Esophagus muscularis mucosa (tissue), 4 donors: ENCODE measurements around the gene MIEF2. TPM values are rescaled to one million over a fixed set of nuclear protein-coding genes. Genes with fewer than 3 reads are reported as not detected.
A peak's percentile ranks its signal among the peaks of the same experiment; 100 is the strongest.

ENCODE experiments used
- DNase-seq: peaks from one replicate; pipeline ENCODE4 v3.0.0-alpha.2; 2017; ENCODE audit errors: extremely low spot score
- H3K27ac ChIP-seq, 4 donors: fragments of 200-600 bp; sonication (generic); replicated peaks in 1 of 4; 1 replicate in 3 of 4; 2 replicates in 1 of 4; pipeline ENCODE4 v1.5.1; 2016 to 2019; ENCODE audit warnings: mild to moderate bottlenecking in 1 of 4
- H3K27me3 ChIP-seq, 4 donors: fragments of 200-600 bp; sonication (generic); one replicate each; pipeline versions ENCODE4 v1.5.1 to v1.6.0; 2016 to 2019
- H3K36me3 ChIP-seq, 4 donors: fragments of 200-600 bp; sonication (generic); one replicate each; pipeline ENCODE4 v1.5.1; 2016 to 2019
- H3K4me1 ChIP-seq, 4 donors: fragments of 200-600 bp; sonication (generic); one replicate each; pipeline ENCODE4 v1.5.1; 2016 to 2019
- H3K4me3 ChIP-seq, 4 donors: fragments of 200-600 bp; sonication (generic); 1 replicate in 2 of 4; 2 replicates in 2 of 4; pipeline ENCODE4 v1.5.1; 2016 to 2019; ENCODE audit warnings: mild to moderate bottlenecking in 4 of 4, moderate library complexity in 1 of 4
- H3K9me3 ChIP-seq, 4 donors: fragments of 200-600 bp; sonication (generic); 1 replicate in 3 of 4; 2 replicates in 1 of 4; pipeline ENCODE4 v1.5.1; 2016 to 2019
- CTCF ChIP-seq, 3 experiments: fragments of 200-600 bp in 2 of 3; fragments of 450-650 bp in 1 of 3; sonication (generic) in 2 of 3; IDR thresholded peaks; one replicate each; pipeline ENCODE4 v1.5.1; 2017 to 2019; ENCODE audit warnings: antibody characterized with exemption in 3 of 3, mild to moderate bottlenecking in 2 of 3, moderate library complexity in 1 of 3
- EP300 ChIP-seq: sonication (generic); formaldehyde crosslinking; IDR thresholded peaks from one replicate; pipeline ENCODE4 v1.6.1; 2017; ENCODE audit warnings: antibody characterized with exemption
- POLR2A ChIP-seq: fragments of 450-650 bp; IDR thresholded peaks from one replicate; pipeline ENCODE4 v1.6.1; 2017; ENCODE audit warnings: antibody characterized with exemption, moderate library complexity, mild to moderate bottlenecking, low read depth
- POLR2AphosphoS5 ChIP-seq, 2 donors: sonication (generic); formaldehyde crosslinking; IDR thresholded peaks; one replicate each; pipeline ENCODE4 v1.6.1; 2017; ENCODE audit warnings: antibody characterized with exemption in 2 of 2
- WGBS: methylation state at CpG from one replicate; pipeline ENCODE4 v1.1.5; 2018; 5-methylcytosine and 5-hydroxymethylcytosine counted together
- intact Hi-C: fragments of 100-400 bp; cut with DNase I; formaldehyde crosslinking; loops from one replicate; pipeline ENCODE4 v1.15.1; 2023
- total RNA-seq, 4 donors: library from RNA; depleted of rRNA; stranded (reverse); fragments of >200 nt; gene quantifications; one replicate each; pipeline versions ENCODE4 v1.1.0 to v1.2.1, GENCODE V29; 2016

Gene MIEF2
- total RNA-seq, 4 donors from 2014 or later = 10.8 to 27.2 (median 17.9) TPM

GRCh38 chr17:18259621-18260331, 686 bp upstream of the MIEF2 start:
- H3K4me3 ChIP-seq = peak overlapping the region; percentile 77 to 98 (median 94)
- H3K27ac ChIP-seq = peak overlapping the region; percentile 97 to 99 (median 98)
- no peaks in the 10 kb centered on the region for H3K27me3 ChIP-seq
- TF ChIP-seq POLR2AphosphoS5 (IDR thresholded peaks at IDR 0.05) (no peak), POLR2A (no peak), EP300 (no peak), CTCF (IDR thresholded peaks at IDR 0.05) (no peak)
- intact Hi-C loops = no loop called here
- H3K9me3 ChIP-seq = no peaks in the 10 kb centered on the region
- WGBS = 75% methylated on average over 19 of the region's 22 CpGs
- peaks cover 51 to 63% (median 56%) of the 10 kb centered on the region in 4 donors for H3K4me1 ChIP-seq
- DNase-seq = no peak
- peaks cover 32 to 43% (median 42%) of the 10 kb centered on the region in 4 donors for H3K36me3 ChIP-seq

- Histone ChIP-seq H3K36me3 (peaks cover 26 to 43% (median 42%) of the 10 kb centered on the region in 4 donors), H3K4me3 (peak overlapping the region; percentile 77 to 98 (median 94)), H3K27me3 (no peaks in the 10 kb centered on the region), H3K4me1 (peaks cover 51 to 57% (median 54%) of the 10 kb centered on the region in 4 donors), H3K9me3 (no peaks in the 10 kb centered on the region), H3K27ac (peak overlapping the region; percentile 97 to 99 (median 98))
- TF ChIP-seq POLR2A (no peak), POLR2AphosphoS5 (IDR thresholded peaks at IDR 0.05) (peak in 1 of 2 donors; percentile 9)
- WGBS = 3% methylated on average over 12 of the region's 16 CpGs
- intact Hi-C loops = no loop called here
- DNase-seq = no peak
Measured at GRCh38 chr17:18261146-18261515, 669 bp downstream of the MIEF2 start.

- Histone ChIP-seq H3K27ac (peak overlapping the region; percentile 97 to 99 (median 98)), H3K4me1 (peaks cover 46 to 52% (median 49%) of the 10 kb centered on the region in 4 donors), H3K9me3 (no peaks in the 10 kb centered on the region), H3K4me3 (peak overlapping the region; percentile 77 to 98 (median 94)), H3K36me3 (peaks cover 21 to 41% (median 38%) of the 10 kb centered on the region in 4 donors), H3K27me3 (no peaks in the 10 kb centered on the region)
- no peak for TF ChIP-seq CTCF (IDR thresholded peaks at IDR 0.05)
- no peak for TF ChIP-seq POLR2AphosphoS5 (IDR thresholded peaks at IDR 0.05)
- TF ChIP-seq EP300 = no peak
- no peak for TF ChIP-seq POLR2A
- no peak for DNase-seq
- intact Hi-C loops = no loop called here
- 61% methylated on average over 2 of the region's 3 CpGs for WGBS
Measured at GRCh38 chr17:18261659-18262058, 1.2 kb downstream of the MIEF2 start.

- TF ChIP-seq POLR2A (no peak), EP300 (no peak), POLR2AphosphoS5 (IDR thresholded peaks at IDR 0.05) (no peak), CTCF (IDR thresholded peaks at IDR 0.05) (no peak)
- DNase-seq = no peak
- no peaks in the 10 kb centered on the region for H3K27me3 ChIP-seq
- intact Hi-C loops = no loop called here
- H3K36me3 ChIP-seq = peaks cover 20 to 39% (median 36%) of the 10 kb centered on the region in 4 donors
- H3K9me3 ChIP-seq = no peaks in the 10 kb centered on the region
- 93% methylated on average over 2 of the region's 2 CpGs for WGBS
- H3K4me3 ChIP-seq = no peak overlapping the region
- peaks cover 41 to 47% (median 44%) of the 10 kb centered on the region in 4 donors for H3K4me1 ChIP-seq
- peak overlapping the region; percentile 97 to 99 (median 98) for H3K27ac ChIP-seq
Measured at GRCh38 chr17:18262111-18262510, 1.6 kb downstream of the MIEF2 start.

GRCh38 chr17:18262641-18263040, 2.2 kb downstream of the MIEF2 start:
- no peak overlapping the region for H3K4me3 ChIP-seq
- 89% methylated on average over 11 of the region's 12 CpGs for WGBS
- DNase-seq = no peak
- peaks cover 36 to 42% (median 39%) of the 10 kb centered on the region in 4 donors for H3K4me1 ChIP-seq
- TF ChIP-seq EP300 (no peak), POLR2A (no peak)
- no peaks in the 10 kb centered on the region for H3K27me3 ChIP-seq
- peaks cover 20 to 41% (median 36%) of the 10 kb centered on the region in 4 donors for H3K36me3 ChIP-seq
- H3K9me3 ChIP-seq = no peaks in the 10 kb centered on the region
- intact Hi-C loops = no loop called here
- peak overlapping the region in 3 of 4 donors; percentile 98 to 99 (median 99) for H3K27ac ChIP-seq
